Memory B cell (primary cell): Measurements from ENCODE around the gene LGALS16.
"Not testable (repeated sequence)": the region's sequence is repeated elsewhere in the genome, so short reads cannot be mapped to it uniquely, and the experiment has no call there.

Experiments
- ATAC-seq: fragments of 150-1000 bp; cut with Tn5 transposase; 2 replicates; pipeline ENCODE4 v1.10.0; 2021; ENCODE audit warnings: low read depth, mild to moderate bottlenecking, moderate library complexity
- DNase-seq, 2 donors: peaks; one replicate each; pipeline ENCODE4 v3.0.0; 2022; ENCODE audit warnings: low spot score in 2 of 2
- H3K27ac Mint-ChIP-seq: one replicate; pipeline ENCODE4 v1.8.0; 2022; ENCODE audit warnings: mild to moderate bottlenecking, moderate library complexity, mixed read lengths
- H3K27me3 Mint-ChIP-seq: one replicate; pipeline ENCODE4 v1.8.0; 2022; ENCODE audit warnings: mixed read lengths
- H3K36me3 Mint-ChIP-seq: one replicate; pipeline ENCODE4 v1.8.0; 2022; ENCODE audit warnings: mild to moderate bottlenecking, mixed read lengths
- H3K4me1 Mint-ChIP-seq: one replicate; pipeline ENCODE4 v1.8.0; 2022; ENCODE audit warnings: mixed read lengths
- H3K4me3 Mint-ChIP-seq: one replicate; pipeline ENCODE4 v1.8.0; 2022; ENCODE audit warnings: mild to moderate bottlenecking, moderate library complexity, mixed read lengths
- H3K9me3 Mint-ChIP-seq: one replicate; pipeline ENCODE4 v1.8.0; 2022; ENCODE audit warnings: mixed read lengths

LGALS16 gene, protein sequence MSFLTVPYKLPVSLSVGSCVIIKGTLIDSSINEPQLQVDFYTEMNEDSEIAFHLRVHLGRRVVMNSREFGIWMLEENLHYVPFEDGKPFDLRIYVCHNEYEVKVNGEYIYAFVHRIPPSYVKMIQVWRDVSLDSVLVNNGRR

DNA sequence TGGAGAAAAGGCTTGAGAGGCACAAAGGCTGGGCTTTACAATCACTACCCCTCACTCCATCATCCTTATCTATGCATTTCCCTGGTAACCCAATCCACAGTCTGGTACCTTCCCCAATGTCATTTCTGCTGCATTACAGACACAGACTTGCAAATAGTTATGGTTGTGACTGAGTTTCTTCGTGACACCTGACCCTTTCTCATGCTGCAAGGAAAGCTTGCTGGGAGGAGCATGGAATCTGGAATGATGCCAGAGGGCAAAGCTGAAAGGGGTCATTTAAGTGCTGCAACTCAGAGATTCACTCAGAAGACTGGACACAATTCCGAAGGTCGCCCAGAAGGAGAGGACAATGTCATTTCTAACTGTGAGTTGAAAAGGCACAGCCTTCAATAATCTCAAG is at the start of gene LGALS16:
TSS of gene LGALS16 (plus strand) at position 301 of the 400 bp plus-strand sequence. CDS start at position 350, 49 bp downstream.
- peaks cover 20% of the 10 kb centered on the region for H3K27me3 Mint-ChIP-seq
- ATAC-seq: no peak
- no peak within 1 kb of the TSS for H3K27ac Mint-ChIP-seq
- no peaks in the 10 kb centered on the region for H3K4me1 Mint-ChIP-seq
- no peaks in the 10 kb centered on the region for H3K9me3 Mint-ChIP-seq
- no peak for DNase-seq
- no peak within 1 kb of the TSS for H3K4me3 Mint-ChIP-seq
- H3K36me3 Mint-ChIP-seq: no peaks in the 10 kb centered on the region

DNA sequence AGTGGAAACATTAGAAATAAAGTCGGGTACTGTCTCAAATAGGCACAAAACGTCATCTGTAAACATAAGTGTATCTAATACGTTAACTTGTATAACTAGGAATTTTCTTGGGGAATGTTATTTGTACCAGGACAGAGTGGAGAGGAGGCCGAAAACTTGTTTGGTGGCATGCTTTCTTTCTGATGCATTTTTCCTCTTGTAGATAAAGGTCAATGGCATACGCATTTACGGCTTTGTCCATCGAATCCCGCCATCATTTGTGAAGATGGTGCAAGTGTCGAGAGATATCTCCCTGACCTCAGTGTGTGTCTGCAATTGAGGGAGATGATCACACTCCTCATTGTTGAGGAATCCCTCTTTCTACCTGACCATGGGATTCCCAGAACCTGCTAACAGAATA is 48.7 kb upstream of the LGALS16 start:
- no peak for ATAC-seq
- H3K9me3 Mint-ChIP-seq: no peaks in the 10 kb centered on the region

DNA sequence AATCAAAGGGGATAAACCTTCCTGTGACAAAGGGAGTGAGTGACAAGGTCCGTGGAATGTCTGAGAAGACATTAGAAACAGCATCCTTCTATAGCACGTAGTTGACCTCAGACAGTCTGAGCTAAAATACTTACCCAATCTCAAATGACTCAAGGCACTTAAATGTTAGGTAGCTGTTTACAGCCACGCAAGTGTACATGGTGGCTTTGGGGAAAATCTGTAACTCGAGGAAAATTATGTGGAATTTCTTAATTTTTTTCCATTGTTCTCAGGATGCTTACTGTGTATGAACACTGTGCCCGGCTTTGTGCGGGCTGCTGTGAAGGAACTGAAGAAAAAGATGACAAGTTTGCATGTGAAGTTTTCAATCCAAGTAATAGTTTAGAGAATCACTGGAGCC is 48.2 kb upstream of the LGALS16 start:
- Mint-ChIP-seq H3K36me3 (no peaks in the 10 kb centered on the region), H3K4me1 (no peaks in the 10 kb centered on the region), H3K27ac (no peak overlapping the region), H3K4me3 (no peak overlapping the region), H3K27me3 (peaks cover 11% of the 10 kb centered on the region), H3K9me3 (peaks cover 2% of the 10 kb centered on the region)
- no peak for ATAC-seq
- no peak for DNase-seq

More for the DNA sequence above, 48.7 kb upstream of the LGALS16 start:
- Mint-ChIP-seq H3K36me3 (no peaks in the 10 kb centered on the region), H3K27ac (no peak overlapping the region), H3K27me3 (peaks cover 11% of the 10 kb centered on the region), H3K4me3 (no peak overlapping the region), H3K4me1 (no peaks in the 10 kb centered on the region)
- DNase-seq: no peak

DNA sequence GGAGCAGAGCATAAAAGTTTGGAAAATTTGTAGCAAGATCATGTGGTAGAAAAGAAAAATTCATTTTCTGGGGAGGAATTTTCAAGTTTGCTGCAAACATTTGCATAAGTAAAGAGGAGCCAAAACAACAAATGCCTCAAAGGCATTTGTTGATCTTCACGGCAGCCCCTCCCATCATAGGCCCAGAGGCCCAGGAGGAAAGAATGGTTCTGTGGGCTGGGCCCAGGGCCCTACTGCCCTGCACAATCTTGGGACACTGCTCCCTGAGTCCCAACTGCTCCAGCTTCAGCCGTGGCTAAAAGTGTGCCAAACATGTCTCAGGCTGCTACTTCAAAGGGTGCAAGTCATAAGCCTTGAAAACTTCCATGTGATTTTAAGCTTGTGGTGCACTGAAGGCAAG is 42.1 kb upstream of the LGALS16 start:
- peaks cover 4% of the 10 kb centered on the region for H3K36me3 Mint-ChIP-seq
- H3K4me3 Mint-ChIP-seq: no peak overlapping the region
- ATAC-seq (no peak), DNase-seq (no peak)
- peaks cover 4% of the 10 kb centered on the region for H3K27me3 Mint-ChIP-seq
- H3K9me3 Mint-ChIP-seq: peaks cover 10% of the 10 kb centered on the region
- no peaks in the 10 kb centered on the region for H3K4me1 Mint-ChIP-seq
- H3K27ac Mint-ChIP-seq: no peak overlapping the region

DNA sequence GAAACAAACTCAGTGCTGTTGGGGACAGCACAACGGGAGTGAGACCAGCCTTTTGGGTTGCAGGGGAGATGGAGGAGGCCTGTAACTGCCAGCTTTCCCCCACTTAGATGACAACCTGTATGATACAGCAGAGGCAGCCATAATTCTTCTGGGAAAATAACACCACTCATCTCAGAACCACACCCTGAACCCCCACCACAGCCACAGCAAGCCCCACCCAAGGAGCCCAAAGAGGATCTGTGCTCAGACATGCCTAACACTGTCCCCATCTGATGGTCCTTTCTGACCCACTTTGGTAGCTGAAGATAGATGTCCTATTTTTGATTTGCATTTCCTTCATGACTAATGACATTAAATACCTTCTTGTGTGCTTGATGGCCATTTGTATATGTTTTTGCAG is 38.0 kb upstream of the LGALS16 start:
- ATAC-seq (no peak), DNase-seq (no peak)
- Mint-ChIP-seq H3K27me3 (peaks cover 16% of the 10 kb centered on the region), H3K27ac (no peak overlapping the region), H3K4me1 (no peaks in the 10 kb centered on the region), H3K4me3 (no peak overlapping the region), H3K9me3 (peaks cover 6% of the 10 kb centered on the region), H3K36me3 (peaks cover 4% of the 10 kb centered on the region)

DNA sequence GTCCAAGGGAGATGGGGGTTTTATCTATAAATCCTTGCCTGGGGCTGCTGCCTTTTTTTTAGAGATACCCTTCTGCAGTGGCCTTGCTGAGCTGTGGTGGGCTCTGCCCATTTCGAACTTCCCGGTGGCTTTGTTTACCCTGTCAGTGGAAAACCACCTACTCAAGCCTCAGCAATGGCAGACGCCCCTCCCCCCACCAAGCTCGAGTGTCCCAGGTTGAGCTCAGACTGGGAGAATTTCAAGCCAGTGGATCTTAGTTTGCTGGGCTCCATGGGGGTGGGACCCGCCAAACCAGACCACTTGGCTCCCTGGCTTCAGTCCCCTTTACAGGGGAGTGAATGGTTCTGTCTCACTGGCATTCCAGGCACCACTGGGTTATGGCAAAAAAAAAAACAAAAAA is 31.8 kb upstream of the LGALS16 start:
- H3K27ac Mint-ChIP-seq: no peak overlapping the region

DNA sequence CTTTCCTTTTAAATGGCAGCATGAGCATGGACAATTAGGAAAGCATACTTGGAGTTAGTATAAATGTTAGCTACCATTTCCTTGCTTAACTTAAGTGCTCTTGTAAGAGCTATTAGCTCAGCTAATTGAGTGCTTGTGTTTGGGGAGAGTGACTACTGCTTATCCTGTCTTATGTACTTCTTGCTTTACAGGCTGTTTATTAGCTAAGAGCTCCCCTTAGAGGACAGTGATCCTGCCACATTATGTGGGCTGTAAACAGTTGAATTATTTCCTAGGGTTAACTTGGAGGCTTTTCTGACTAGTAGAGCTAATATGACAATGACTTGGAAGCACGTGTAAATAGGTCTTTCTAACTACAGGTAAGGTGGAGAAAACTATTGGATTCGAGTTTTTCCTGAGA is 28.1 kb upstream of the LGALS16 start:
- H3K4me3 Mint-ChIP-seq, H3K4me1 Mint-ChIP-seq, H3K9me3 Mint-ChIP-seq, DNase-seq, H3K27me3 Mint-ChIP-seq, ATAC-seq, H3K36me3 Mint-ChIP-seq, H3K27ac Mint-ChIP-seq: not testable (repeated sequence)

More for the DNA sequence above, 31.8 kb upstream of the LGALS16 start:
- H3K4me1 Mint-ChIP-seq: no peaks in the 10 kb centered on the region
- DNase-seq: no peak
- H3K36me3 Mint-ChIP-seq: no peaks in the 10 kb centered on the region
- H3K9me3 Mint-ChIP-seq: no peaks in the 10 kb centered on the region
- H3K4me3 Mint-ChIP-seq: no peak overlapping the region
- H3K27me3 Mint-ChIP-seq: peaks cover 20% of the 10 kb centered on the region
- no peak for ATAC-seq

DNA sequence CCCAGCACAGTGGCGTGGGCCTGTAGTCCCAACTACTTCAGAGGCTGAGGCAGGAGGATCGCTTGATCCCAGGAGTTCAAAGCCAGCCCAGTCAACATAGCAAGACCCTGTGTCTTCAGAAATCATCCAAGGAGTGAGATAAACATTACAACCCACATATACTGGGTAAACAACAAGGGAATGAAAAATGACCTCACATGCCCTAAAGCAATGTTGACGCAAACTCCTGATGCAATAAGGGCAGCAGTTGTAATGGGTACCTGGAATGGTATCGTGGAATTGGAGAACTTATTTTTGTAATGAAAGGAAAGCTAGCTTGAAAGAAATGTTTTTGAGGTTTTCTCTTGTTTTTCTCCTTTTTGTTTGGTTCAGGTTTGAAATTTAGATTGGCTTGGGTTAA is 24.5 kb upstream of the LGALS16 start:
- Mint-ChIP-seq H3K27ac (no peak overlapping the region), H3K36me3 (no peaks in the 10 kb centered on the region), H3K4me1 (no peaks in the 10 kb centered on the region), H3K27me3 (peaks cover 7% of the 10 kb centered on the region), H3K4me3 (no peak overlapping the region), H3K9me3 (peaks cover 7% of the 10 kb centered on the region)
- DNase-seq: no peak
- no peak for ATAC-seq

DNA sequence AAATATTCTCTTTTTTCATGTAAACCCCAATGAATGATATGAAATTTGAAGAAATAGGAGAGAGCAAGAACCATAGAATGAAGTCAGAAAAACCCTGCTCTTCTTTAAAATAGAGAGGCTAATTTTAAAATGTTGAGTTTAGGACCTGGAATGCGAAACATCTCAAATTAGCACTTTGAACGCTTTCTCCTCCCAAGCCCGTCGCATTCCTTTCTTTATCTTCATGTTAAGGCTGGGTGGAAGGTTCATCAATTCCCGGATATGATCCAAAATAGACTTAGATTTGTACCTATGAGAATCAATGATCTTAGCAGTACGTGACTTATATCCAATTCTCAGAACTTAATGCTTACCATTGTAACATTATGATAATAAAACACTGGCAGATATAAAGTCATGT is 24.1 kb upstream of the LGALS16 start:
- Mint-ChIP-seq H3K27me3 (peaks cover 7% of the 10 kb centered on the region), H3K27ac (no peak overlapping the region), H3K9me3 (peaks cover 7% of the 10 kb centered on the region), H3K36me3 (no peaks in the 10 kb centered on the region), H3K4me1 (no peaks in the 10 kb centered on the region), H3K4me3 (no peak overlapping the region)
- DNase-seq: no peak
- ATAC-seq: no peak

DNA sequence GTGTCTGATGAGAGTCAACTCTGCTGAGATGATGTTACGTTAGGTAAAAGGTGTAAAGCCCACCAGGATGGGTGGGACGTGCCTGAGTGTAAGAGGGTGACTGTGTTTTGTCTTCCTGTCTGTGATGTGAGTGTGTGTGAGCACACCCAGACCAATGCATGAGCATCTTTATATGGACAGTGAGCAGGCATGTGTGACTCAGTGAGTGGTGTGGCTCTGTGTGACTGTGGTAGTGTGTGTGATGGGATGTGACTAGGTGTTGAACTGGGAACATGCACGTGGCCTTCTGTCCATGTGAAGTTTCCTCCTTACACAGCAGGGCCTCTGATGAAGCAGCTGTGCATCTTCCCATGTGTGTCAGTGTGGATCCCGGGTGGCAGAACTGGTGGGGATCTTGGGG is 17.8 kb upstream of the LGALS16 start:
- H3K4me1 Mint-ChIP-seq: no peaks in the 10 kb centered on the region
- no peak for DNase-seq
- H3K4me3 Mint-ChIP-seq: no peak overlapping the region
- no peaks in the 10 kb centered on the region for H3K36me3 Mint-ChIP-seq
- peaks cover 7% of the 10 kb centered on the region for H3K9me3 Mint-ChIP-seq
- peaks cover 24% of the 10 kb centered on the region for H3K27me3 Mint-ChIP-seq
- ATAC-seq: no peak
- no peak overlapping the region for H3K27ac Mint-ChIP-seq

DNA sequence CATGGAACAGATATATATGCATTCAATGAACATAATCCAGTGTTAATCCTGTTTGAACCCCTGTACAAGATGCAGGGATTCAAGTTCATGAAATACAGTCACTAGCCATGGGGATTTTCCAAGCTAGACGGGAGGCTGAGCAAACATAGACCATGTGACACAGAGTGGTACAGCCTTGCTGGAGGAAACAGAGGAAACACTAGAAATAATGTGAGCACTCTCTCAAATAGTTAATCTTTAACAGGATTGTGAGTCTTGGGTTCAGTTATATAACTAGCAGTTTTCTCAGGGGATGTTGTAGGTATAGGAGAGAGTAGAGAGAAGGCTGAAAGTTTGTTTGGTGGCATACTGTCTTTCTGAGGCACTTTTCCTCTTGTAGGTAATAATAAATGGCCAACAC is 13.9 kb upstream of the LGALS16 start:
- Mint-ChIP-seq H3K27ac (no peak overlapping the region), H3K36me3 (no peaks in the 10 kb centered on the region), H3K9me3 (no peaks in the 10 kb centered on the region), H3K27me3 (peaks cover 35% of the 10 kb centered on the region), H3K4me3 (no peak overlapping the region), H3K4me1 (no peaks in the 10 kb centered on the region)
- ATAC-seq (no peak), DNase-seq (no peak)

DNA sequence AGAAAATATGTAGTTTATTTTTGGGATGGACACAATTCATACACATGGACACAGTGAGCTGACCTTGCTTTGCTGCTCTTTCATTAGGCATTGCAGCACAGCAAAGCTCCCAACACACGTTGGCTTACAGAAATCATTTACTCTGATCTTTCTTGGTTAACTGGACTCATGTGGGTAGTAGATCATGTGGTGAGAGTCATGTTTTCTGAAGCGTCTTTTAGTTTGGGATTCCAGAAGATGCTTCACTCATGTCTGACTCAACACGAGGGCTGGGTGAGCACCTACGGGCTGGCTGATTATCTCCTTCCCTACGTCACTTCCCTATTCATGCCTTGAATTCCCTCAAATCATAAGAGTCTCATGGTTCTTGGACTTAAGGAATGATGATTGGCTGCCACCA is 12.1 kb upstream of the LGALS16 start:
- H3K9me3 Mint-ChIP-seq: no peaks in the 10 kb centered on the region
- peaks cover 30% of the 10 kb centered on the region for H3K27me3 Mint-ChIP-seq
- no peak for ATAC-seq
- H3K4me1 Mint-ChIP-seq: no peaks in the 10 kb centered on the region
- H3K36me3 Mint-ChIP-seq: no peaks in the 10 kb centered on the region
- no peak overlapping the region for H3K27ac Mint-ChIP-seq
- no peak overlapping the region for H3K4me3 Mint-ChIP-seq
- no peak for DNase-seq

DNA sequence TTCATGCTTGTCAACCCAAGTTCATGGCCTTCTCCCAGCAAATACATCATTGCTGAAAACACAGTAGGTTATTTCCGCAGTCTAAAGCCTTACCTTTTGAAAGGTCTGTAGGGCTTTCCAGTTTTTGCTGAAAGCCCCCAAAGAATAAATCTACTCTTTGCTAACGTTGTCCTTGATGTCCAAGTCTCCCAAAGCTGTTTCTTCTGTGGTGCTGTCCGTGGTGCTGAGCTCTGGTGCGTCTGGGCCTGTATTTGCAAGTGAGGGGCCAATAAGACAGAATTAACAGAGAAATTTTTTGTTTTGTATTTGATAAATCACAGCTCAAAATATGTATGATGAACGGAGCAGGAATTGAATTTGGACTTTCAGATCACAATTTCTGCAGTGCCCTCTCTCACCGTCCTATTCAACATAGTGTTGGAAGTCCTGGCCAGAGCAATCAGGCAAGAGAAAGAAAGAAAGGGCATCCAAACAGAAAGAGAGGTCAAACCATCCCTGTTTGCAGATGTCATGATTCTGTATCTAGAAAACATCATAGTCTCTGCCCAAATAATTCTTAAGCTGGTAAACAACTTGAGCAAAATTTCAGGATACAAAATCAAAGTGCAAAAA is 9.8 kb upstream of the LGALS16 start:
- Mint-ChIP-seq H3K27ac (no peak overlapping the region), H3K9me3 (peaks cover 3% of the 10 kb centered on the region), H3K36me3 (no peaks in the 10 kb centered on the region), H3K27me3 (peaks cover 29% of the 10 kb centered on the region), H3K4me3 (no peak overlapping the region), H3K4me1 (no peaks in the 10 kb centered on the region)
- no peak for DNase-seq
- no peak for ATAC-seq

DNA sequence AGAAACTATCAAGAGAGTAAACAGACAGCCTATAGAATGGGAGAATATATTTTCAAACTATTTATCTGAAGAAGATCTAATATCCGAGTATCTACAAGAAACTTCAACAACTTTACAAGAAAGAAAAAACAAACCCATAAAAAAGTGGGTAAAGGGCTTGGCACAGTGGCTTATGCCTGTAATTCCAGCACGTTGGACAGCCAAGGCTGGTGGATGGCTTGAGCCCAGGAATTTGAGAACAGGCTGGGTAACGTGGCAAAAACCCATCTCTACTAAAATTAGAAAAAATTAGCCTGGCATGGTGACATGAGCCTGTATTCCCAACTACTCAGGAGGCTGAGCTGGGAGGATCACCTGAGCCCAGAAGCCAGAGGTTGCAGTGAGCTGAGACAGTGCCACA is 7.8 kb upstream of the LGALS16 start:
- H3K27me3 Mint-ChIP-seq: peaks cover 30% of the 10 kb centered on the region
- peaks cover 3% of the 10 kb centered on the region for H3K9me3 Mint-ChIP-seq
- no peak for ATAC-seq
- no peaks in the 10 kb centered on the region for H3K4me1 Mint-ChIP-seq
- no peak overlapping the region for H3K27ac Mint-ChIP-seq
- DNase-seq: no peak
- H3K36me3 Mint-ChIP-seq: no peaks in the 10 kb centered on the region
- no peak overlapping the region for H3K4me3 Mint-ChIP-seq

DNA sequence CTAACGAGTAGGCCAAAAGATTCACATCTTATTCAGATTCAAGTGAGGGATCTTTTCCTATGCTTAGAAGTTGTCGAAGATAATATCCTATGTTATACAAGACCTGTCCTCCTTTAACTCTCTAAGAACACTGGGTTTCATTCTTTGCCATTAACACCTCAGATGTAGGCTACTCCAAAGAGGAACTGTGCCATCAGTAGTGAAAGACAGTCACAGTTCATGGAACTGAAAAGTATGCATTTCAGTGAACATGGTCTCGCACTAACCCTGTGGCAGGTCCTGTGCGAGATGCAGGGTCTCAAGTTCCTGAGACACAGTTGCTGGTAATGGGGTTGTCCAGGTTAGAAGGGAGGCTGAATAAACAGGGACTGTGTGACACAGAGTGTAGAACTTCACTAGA is 4.1 kb downstream of the LGALS16 start:
- DNase-seq (no peak), ATAC-seq (no peak)
- H3K27me3 Mint-ChIP-seq: peaks cover 23% of the 10 kb centered on the region
- H3K36me3 Mint-ChIP-seq: no peaks in the 10 kb centered on the region
- H3K27ac Mint-ChIP-seq: no peak overlapping the region
- H3K4me1 Mint-ChIP-seq: no peaks in the 10 kb centered on the region
- no peak overlapping the region for H3K4me3 Mint-ChIP-seq
- H3K9me3 Mint-ChIP-seq: peaks cover under 1% of the 10 kb centered on the region
